OCI-LY1 (cell line): ENCODE measurements around the gene AZU1.

Experiments
- H2AFZ ChIP-seq: fragments of 200-600 bp; sonication (generic), shearing (Covaris generic); 2 replicates; pipeline ENCODE4 v1.6.0; 2014; ENCODE audit warnings: antibody characterized with exemption, mild to moderate bottlenecking, low read length
- H3F3A ChIP-seq: fragments of 200-600 bp; sonication (generic), shearing (Covaris generic); 2 replicates; pipeline ENCODE4 v1.6.0; 2014; ENCODE audit warnings: mild to moderate bottlenecking, antibody characterized with exemption, low read length, moderate library complexity; ENCODE audit not compliant: insufficient read depth
- H3K27ac ChIP-seq: fragments of 200-600 bp; sonication (generic); 2 replicates; pipeline ENCODE4 v1.5.1; 2014; ENCODE audit warnings: low read length, mixed run types, mild to moderate bottlenecking, low read depth; ENCODE audit not compliant: poor library complexity, severe bottlenecking
- H3K27me3 ChIP-seq: fragments of 200-600 bp; sonication (generic); 2 replicates; pipeline ENCODE4 v1.6.0; 2014; ENCODE audit warnings: antibody characterized with exemption, mild to moderate bottlenecking, low read length, moderate library complexity; ENCODE audit not compliant: insufficient read depth
- H3K36me3 ChIP-seq: fragments of 200-600 bp; sonication (generic); 2 replicates; pipeline ENCODE4 v1.6.1; 2014; ENCODE audit warnings: mild to moderate bottlenecking, antibody characterized with exemption, low read length, moderate library complexity, mixed read lengths; ENCODE audit not compliant: insufficient read depth
- H3K4me1 ChIP-seq: fragments of 200-600 bp; sonication (generic); 2 replicates; pipeline ENCODE4 v1.5.1; 2014; ENCODE audit warnings: mild to moderate bottlenecking, low read length, moderate library complexity; ENCODE audit not compliant: insufficient read depth, severe bottlenecking
- H3K4me2 ChIP-seq: fragments of 200-600 bp; sonication (generic), shearing (Covaris generic); 2 replicates; pipeline ENCODE4 v1.6.1; 2014; ENCODE audit warnings: low read length
- H3K4me3 ChIP-seq: fragments of 200-600 bp; sonication (generic); 2 replicates; pipeline ENCODE4 v1.5.1; 2014; ENCODE audit warnings: low read length, low read depth, mild to moderate bottlenecking, mixed read lengths; ENCODE audit not compliant: poor library complexity, severe bottlenecking
- H3K79me2 ChIP-seq: fragments of 200-600 bp; shearing (Covaris generic); 2 replicates; pipeline ENCODE4 v1.6.1; 2016; ENCODE audit warnings: mixed run types, low read length, mixed read lengths; ENCODE audit not compliant: insufficient read depth
- H3K9ac ChIP-seq: fragments of 200-600 bp; sonication (generic), shearing (Covaris generic); 2 replicates; pipeline ENCODE4 v1.6.1; 2014; ENCODE audit warnings: mild to moderate bottlenecking, low read length, mixed read lengths
- H3K9me2 ChIP-seq: fragments of 200-600 bp; sonication (generic), shearing (Covaris generic); 2 replicates; pipeline ENCODE4 v1.6.1; 2014; ENCODE audit warnings: low read depth, mild to moderate bottlenecking, low read length, mixed read lengths
- H3K9me3 ChIP-seq: fragments of 200-600 bp; shearing (Covaris generic); 2 replicates; pipeline ENCODE4 v1.6.1; 2014; ENCODE audit warnings: low read length, mixed read lengths
- H4K20me1 ChIP-seq: fragments of 200-600 bp; sonication (generic), shearing (Covaris generic); 2 replicates; pipeline ENCODE4 v1.6.0; 2016; ENCODE audit warnings: mild to moderate bottlenecking, low read length; ENCODE audit not compliant: insufficient read depth
- EZH2 ChIP-seq: fragments of 200-600 bp; sonication (generic), shearing (Covaris generic); IDR thresholded peaks from 2 replicates; pipeline ENCODE4 v1.8.0; 2017; ENCODE audit warnings: borderline replicate concordance, mixed run types, mild to moderate bottlenecking, antibody characterized with exemption, low read length, moderate library complexity, mixed read lengths
- TF ChIP-seq, protein P1 (sequence below): fragments of 200-600 bp; sonication (generic), shearing (Covaris generic); IDR thresholded peaks from 2 replicates; pipeline ENCODE4 v1.5.1; 2017; ENCODE audit warnings: mild to moderate bottlenecking, antibody characterized with exemption, low read length, moderate library complexity, mixed read lengths

Gene AZU1

DNA sequence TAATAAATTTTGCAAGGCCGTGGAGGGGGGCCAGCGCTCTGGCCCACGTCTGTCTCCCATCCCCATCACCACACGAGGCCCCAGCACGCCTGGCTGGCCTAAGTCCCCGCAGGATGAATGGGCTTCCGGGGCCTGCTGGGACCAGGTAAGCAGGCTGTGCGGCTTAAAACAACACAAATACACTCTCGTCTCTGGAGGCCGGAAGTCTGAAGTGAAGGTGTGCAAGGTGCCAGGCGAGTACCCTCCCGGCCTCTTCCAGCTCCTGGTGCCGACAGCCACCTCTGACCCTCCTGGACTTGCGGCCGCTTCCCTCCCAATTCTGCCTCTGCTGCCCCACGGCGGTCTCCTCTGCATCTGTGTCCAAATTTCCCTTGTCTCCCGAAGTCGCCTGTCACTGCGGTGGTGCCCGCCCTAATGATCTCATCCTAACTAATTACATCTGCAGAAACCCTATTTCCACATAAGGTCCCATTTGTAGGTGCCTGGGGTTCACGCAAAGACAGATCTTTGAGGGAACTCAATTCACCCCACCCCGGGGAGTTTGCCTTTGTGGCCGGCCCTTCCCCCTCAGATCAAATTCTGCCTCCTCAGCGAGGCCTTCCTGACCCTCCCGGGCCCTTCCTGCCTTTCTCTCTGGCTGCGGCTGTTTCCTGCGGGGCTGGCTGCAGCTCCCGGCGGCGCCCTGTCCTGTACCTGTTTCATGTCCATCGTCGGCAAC, 38.5 kb upstream of the AZU1 start:
- no peak overlapping the region for H3K27ac ChIP-seq
- H3K4me1 ChIP-seq = peaks cover 5% of the 10 kb centered on the region
- no peak overlapping the region for H3K4me3 ChIP-seq
- no peaks in the 10 kb centered on the region for H3K36me3 ChIP-seq
- no peak overlapping the region for H2AFZ ChIP-seq
- no peak overlapping the region for H3K9ac ChIP-seq
- H3F3A ChIP-seq = no peaks in the 10 kb centered on the region
- no peak for TF ChIP-seq EZH2
- TF ChIP-seq, protein P1, sequence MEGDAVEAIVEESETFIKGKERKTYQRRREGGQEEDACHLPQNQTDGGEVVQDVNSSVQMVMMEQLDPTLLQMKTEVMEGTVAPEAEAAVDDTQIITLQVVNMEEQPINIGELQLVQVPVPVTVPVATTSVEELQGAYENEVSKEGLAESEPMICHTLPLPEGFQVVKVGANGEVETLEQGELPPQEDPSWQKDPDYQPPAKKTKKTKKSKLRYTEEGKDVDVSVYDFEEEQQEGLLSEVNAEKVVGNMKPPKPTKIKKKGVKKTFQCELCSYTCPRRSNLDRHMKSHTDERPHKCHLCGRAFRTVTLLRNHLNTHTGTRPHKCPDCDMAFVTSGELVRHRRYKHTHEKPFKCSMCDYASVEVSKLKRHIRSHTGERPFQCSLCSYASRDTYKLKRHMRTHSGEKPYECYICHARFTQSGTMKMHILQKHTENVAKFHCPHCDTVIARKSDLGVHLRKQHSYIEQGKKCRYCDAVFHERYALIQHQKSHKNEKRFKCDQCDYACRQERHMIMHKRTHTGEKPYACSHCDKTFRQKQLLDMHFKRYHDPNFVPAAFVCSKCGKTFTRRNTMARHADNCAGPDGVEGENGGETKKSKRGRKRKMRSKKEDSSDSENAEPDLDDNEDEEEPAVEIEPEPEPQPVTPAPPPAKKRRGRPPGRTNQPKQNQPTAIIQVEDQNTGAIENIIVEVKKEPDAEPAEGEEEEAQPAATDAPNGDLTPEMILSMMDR = no peak
- no peak overlapping the region for H3K4me2 ChIP-seq
- no peaks in the 10 kb centered on the region for H3K9me2 ChIP-seq
- no peaks in the 10 kb centered on the region for H3K9me3 ChIP-seq
- H3K79me2 ChIP-seq = no peaks in the 10 kb centered on the region
- H3K27me3 ChIP-seq = peaks cover 9% of the 10 kb centered on the region; the same call in 1 of the 2 replicates
- H4K20me1 ChIP-seq = no peaks in the 10 kb centered on the region

DNA sequence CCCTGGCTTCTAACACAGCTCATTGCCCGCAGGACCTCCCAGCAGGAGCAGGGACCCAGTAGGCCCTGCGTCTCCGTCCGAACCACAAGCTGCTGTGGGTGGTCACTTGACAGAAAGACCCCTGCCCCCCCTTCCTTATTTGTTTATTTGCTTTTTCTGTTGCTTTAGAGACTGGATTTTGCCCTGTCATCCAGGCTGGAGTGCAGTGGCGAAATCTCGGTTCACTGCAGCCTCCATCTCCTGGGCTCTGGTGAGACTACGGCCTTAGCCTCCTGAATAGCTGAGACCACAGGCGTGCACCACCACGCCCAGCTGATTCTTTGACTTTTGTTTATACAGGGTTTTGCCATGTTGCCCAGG, 38.0 kb upstream of the AZU1 start:
- Histone ChIP-seq H3K36me3 (no peaks in the 10 kb centered on the region), H3K9me3 (no peaks in the 10 kb centered on the region), H3F3A (no peaks in the 10 kb centered on the region), H3K9me2 (no peaks in the 10 kb centered on the region), H3K79me2 (no peaks in the 10 kb centered on the region), H3K4me2 (no peak overlapping the region), H2AFZ (no peak overlapping the region), H3K27ac (no peak overlapping the region), H3K4me3 (no peak overlapping the region), H3K27me3 (peaks cover 9% of the 10 kb centered on the region; the same call in 1 of the 2 replicates), H4K20me1 (no peaks in the 10 kb centered on the region), H3K4me1 (peaks cover 5% of the 10 kb centered on the region), H3K9ac (no peak overlapping the region)
- TF ChIP-seq, protein P1 = no peak
- TF ChIP-seq EZH2 = no peak

DNA sequence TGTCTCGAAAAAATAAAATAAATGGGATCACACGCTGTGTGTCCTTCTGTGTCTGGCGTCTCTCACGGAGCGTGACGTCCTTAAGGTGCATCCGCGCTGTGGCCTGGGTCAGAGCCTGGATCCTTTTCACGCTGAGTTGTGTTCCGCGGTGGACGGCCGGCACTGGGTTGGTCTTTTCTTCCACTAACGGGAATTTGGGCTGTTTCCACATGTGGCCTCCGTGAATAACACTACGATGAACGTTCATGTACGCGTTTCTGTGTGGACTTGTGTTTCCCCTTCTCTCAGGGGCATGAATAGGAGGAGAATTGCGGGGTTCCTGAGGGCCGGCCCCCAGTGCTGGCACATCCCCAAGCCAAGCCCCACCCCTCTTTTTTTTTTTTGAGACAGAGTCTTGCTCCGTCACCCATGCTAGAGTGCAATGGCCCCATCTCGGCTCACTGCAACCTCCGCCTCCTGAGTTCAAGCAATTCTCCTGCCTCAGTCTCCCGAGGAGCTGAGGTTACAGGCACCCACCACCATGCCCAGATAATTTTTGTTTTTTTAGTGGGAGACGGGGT, 36.5 kb upstream of the AZU1 start:
- H3K9me3 ChIP-seq = no peaks in the 10 kb centered on the region
- no peaks in the 10 kb centered on the region for H3F3A ChIP-seq
- no peaks in the 10 kb centered on the region for H3K79me2 ChIP-seq
- TF ChIP-seq, protein P1 = no peak
- no peak for TF ChIP-seq EZH2
- no peaks in the 10 kb centered on the region for H3K9me2 ChIP-seq
- no peaks in the 10 kb centered on the region for H3K36me3 ChIP-seq
- H3K4me1 ChIP-seq = peaks cover 6% of the 10 kb centered on the region
- H3K27me3 ChIP-seq = peaks cover 9% of the 10 kb centered on the region; the same call in 1 of the 2 replicates
- H3K4me3 ChIP-seq = no peak overlapping the region
- H3K4me2 ChIP-seq = no peak overlapping the region
- H3K9ac ChIP-seq = no peak overlapping the region
- H2AFZ ChIP-seq = no peak overlapping the region
- no peak overlapping the region for H3K27ac ChIP-seq
- H4K20me1 ChIP-seq = no peaks in the 10 kb centered on the region
